ENCODE data around the gene LIPF. TPM values are rescaled to one million over a fixed set of nuclear protein-coding genes. Genes with fewer than 3 reads are reported as not detected.

LIPF gene
- total RNA-seq, 1 experiment from 2014 or later, result not detected

DNA sequence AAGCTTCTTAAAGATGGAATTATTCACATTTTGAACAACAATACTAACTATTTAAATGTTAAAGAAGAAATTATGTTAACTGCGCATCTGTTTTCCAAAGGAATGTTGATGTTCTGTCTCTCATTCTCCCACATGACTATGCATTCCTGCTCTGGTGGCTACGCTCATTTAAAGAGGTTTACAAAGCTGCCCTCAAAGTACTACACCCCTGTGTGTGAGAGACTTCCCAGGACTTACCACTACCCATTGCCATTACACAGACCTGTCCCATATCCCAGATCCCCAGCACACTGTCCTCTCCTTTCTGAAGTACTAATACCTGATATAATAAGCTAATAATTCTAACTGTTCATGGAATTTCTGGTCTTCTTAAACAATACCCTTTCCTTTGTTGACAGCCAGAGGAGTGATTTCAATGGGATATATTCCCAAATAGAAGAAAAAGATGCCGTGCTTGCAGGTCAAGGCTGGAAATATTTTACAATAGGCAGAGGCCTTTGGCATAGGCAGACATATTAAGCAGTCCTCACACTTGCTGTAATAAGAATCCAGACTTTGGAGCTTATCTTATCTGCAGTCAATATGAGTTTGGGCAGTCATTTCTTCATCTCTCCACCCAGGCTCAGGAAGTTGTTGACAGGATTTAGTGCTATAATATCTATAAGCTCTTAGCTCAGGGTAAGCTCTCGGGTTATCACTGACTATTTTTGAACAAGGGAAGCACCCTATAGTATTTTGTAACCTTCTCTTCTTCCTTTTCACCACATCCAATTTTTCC, 12.2 kb downstream of the LIPF start:
- Histone ChIP-seq H3K79me2 (ENCODE audit: low read depth) (no peaks in the 10 kb centered on the region), H3K27me3 (ENCODE audit: insufficient read depth, low read depth) (no peaks in the 10 kb centered on the region), H2AFZ (no peak overlapping the region), H4K20me1 (ENCODE audit: insufficient read depth) (no peaks in the 10 kb centered on the region), H3K4me3 (no peak overlapping the region), H3K4me1 (replicated peaks; ENCODE audit: insufficient read depth) (no peaks in the 10 kb centered on the region), H3K4me2 (no peak overlapping the region), H3K36me3 (ENCODE audit: low read depth) (no peaks in the 10 kb centered on the region), H3K9me2 (ENCODE audit: insufficient read depth) (no peaks in the 10 kb centered on the region), H3F3A (ENCODE audit: insufficient read depth, low read depth) (no peaks in the 10 kb centered on the region), H3K27ac (no peak overlapping the region), H3K9me3 (ENCODE audit: insufficient read depth, low read depth) (no peaks in the 10 kb centered on the region)
- no peak for TF ChIP-seq EZH2 (IDR thresholded peaks at IDR 0.05; ENCODE audit: low read depth)
- TF ChIP-seq, protein P1, sequence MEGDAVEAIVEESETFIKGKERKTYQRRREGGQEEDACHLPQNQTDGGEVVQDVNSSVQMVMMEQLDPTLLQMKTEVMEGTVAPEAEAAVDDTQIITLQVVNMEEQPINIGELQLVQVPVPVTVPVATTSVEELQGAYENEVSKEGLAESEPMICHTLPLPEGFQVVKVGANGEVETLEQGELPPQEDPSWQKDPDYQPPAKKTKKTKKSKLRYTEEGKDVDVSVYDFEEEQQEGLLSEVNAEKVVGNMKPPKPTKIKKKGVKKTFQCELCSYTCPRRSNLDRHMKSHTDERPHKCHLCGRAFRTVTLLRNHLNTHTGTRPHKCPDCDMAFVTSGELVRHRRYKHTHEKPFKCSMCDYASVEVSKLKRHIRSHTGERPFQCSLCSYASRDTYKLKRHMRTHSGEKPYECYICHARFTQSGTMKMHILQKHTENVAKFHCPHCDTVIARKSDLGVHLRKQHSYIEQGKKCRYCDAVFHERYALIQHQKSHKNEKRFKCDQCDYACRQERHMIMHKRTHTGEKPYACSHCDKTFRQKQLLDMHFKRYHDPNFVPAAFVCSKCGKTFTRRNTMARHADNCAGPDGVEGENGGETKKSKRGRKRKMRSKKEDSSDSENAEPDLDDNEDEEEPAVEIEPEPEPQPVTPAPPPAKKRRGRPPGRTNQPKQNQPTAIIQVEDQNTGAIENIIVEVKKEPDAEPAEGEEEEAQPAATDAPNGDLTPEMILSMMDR (conservative IDR thresholded peaks at IDR 0.05), result no peak
- ChIA-PET CTCF (no interaction called here), POLR2A (ENCODE audit: unreplicated experiment) (no interaction called here)
- DNase-seq, result no peak
- BruUV-seq (replicated peaks), result no TSS peak
- intact Hi-C loops (cut with micrococcal nuclease; ENCODE audit: unreplicated experiment), result no loop called here

DNA sequence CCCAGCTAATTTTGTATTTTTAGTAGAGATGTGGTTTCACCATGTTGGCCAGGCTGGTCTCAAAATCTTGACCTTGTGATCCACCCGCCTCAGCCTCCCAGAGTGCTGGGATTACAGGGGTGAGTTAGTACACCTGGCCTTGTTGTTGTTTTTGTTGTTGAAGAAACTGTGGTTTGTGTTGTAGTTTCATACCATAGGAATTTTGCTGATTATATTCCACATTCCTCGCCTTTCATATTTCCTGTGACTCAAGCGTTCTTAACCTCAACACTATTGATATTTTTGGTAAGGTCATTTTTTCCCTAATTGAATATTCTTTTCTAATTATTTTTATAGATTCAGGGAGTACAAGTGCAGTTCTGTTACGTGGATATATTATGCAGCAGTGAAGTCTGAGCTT, 16.7 kb downstream of the LIPF start:
- H3K79me2 ChIP-seq (ENCODE audit: low read depth), result no peaks in the 10 kb centered on the region
- H3K27ac ChIP-seq, result no peak overlapping the region
- H3K9me3 ChIP-seq (ENCODE audit: insufficient read depth, low read depth), result no peaks in the 10 kb centered on the region
- H3F3A ChIP-seq (ENCODE audit: insufficient read depth, low read depth), result no peaks in the 10 kb centered on the region
- intact Hi-C loops (cut with micrococcal nuclease; ENCODE audit: unreplicated experiment), result no loop called here
- no TSS peak for BruUV-seq (replicated peaks)
- H3K9me2 ChIP-seq (ENCODE audit: insufficient read depth), result no peaks in the 10 kb centered on the region
- H2AFZ ChIP-seq, result no peak overlapping the region
- H3K36me3 ChIP-seq (ENCODE audit: low read depth), result no peaks in the 10 kb centered on the region
- no peak overlapping the region for H3K4me2 ChIP-seq
- peak in 1 of 2 experiments; percentile 35 for DNase-seq
- no peaks in the 10 kb centered on the region for H4K20me1 ChIP-seq (ENCODE audit: insufficient read depth)
- H3K4me3 ChIP-seq, result no peak overlapping the region
- H3K27me3 ChIP-seq (ENCODE audit: insufficient read depth, low read depth), result no peaks in the 10 kb centered on the region
- CTCF ChIA-PET, result no interaction called here
- no peak for TF ChIP-seq EZH2 (IDR thresholded peaks at IDR 0.05; ENCODE audit: low read depth)
- TF ChIP-seq, protein P1 (conservative IDR thresholded peaks at IDR 0.05), result no peak
- POLR2A ChIA-PET (ENCODE audit: unreplicated experiment), result no interaction called here
- no peaks in the 10 kb centered on the region for H3K4me1 ChIP-seq (replicated peaks; ENCODE audit: insufficient read depth)

- intact Hi-C loops (cut with micrococcal nuclease; ENCODE audit: unreplicated experiment), result no loop called here
- Histone ChIP-seq H3K27me3 (ENCODE audit: insufficient read depth, low read depth) (no peaks in the 10 kb centered on the region), H3K4me3 (no peak overlapping the region), H3K9me2 (ENCODE audit: insufficient read depth) (no peaks in the 10 kb centered on the region), H3K9me3 (ENCODE audit: insufficient read depth, low read depth) (no peaks in the 10 kb centered on the region), H3K4me2 (no peak overlapping the region), H4K20me1 (ENCODE audit: insufficient read depth) (no peaks in the 10 kb centered on the region), H3K36me3 (ENCODE audit: low read depth) (no peaks in the 10 kb centered on the region), H3K79me2 (ENCODE audit: low read depth) (no peaks in the 10 kb centered on the region), H3F3A (ENCODE audit: insufficient read depth, low read depth) (no peaks in the 10 kb centered on the region), H3K4me1 (replicated peaks; ENCODE audit: insufficient read depth) (no peaks in the 10 kb centered on the region), H2AFZ (no peak overlapping the region), H3K27ac (no peak overlapping the region)
- no peak for DNase-seq
- POLR2A ChIA-PET (ENCODE audit: unreplicated experiment), result no interaction called here
- BruUV-seq (replicated peaks), result no TSS peak
- TF ChIP-seq EZH2 (IDR thresholded peaks at IDR 0.05; ENCODE audit: low read depth), result no peak
- TF ChIP-seq, protein P1 (conservative IDR thresholded peaks at IDR 0.05), result no peak
- CTCF ChIA-PET, result no interaction called here
Observed at GRCh38 chr10:88682491-88682890, 18.2 kb downstream of the LIPF start.

Data from PC-9 (cell line).